ENCODE data around the gene UNK.
"Not testable (repeated sequence)": the region's sequence is repeated elsewhere in the genome, so short reads cannot be mapped to it uniquely, and the experiment has no call there.

The UNK gene

DNA sequence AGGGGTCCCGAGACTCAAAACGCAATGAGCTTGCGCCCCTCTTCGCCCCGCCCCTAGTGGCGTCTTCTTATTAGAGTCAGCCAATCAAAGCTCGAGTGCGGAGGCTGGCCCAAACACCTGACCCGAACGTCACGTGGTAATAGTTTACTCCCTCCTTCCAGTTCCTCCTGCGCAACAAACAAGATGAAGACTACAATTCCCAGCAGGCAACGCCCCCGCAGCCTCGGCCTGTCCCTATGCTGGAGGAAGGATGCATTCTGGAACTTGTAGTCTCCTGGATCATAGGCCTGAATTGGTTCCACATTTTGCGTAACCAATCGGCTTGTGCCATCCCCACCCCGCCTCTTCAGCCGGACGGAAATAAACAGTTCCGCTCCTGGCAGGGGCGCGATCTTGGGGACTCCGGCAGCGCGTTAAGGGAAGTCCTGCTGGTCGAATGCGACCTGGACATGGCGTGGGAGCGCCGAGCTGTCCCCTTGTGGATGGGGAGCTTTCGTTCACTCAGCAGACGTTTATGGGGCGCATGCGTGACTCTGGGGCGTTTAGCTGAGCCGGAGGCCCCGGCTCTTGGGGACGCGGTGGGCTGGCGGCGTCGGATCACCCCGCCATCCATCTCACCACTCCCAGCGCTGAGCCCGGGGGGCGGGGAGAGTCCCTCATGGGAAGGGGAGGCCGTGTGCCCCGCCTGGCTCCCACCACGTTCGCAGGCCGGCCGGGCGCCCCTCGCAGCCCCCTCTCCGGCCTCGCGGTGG is 70.9 kb downstream of the UNK start, which contains the start of gene WBP2:
Gene WBP2 (minus strand): TSS at position 26 of the 752 bp plus-strand sequence. CDS start 38 bp downstream, outside the sequence.
- TF ChIP-seq ZFP3 (CRISPR knock-in tag; IDR thresholded peaks at IDR 0.05) (peak; percentile 57; the same call in 1 of the 2 replicates), PPARA (CRISPR knock-in tag; IDR thresholded peaks at IDR 0.05; ENCODE audit: borderline replicate concordance) (no peak)
- peak; percentile 91 for ATAC-seq

DNA sequence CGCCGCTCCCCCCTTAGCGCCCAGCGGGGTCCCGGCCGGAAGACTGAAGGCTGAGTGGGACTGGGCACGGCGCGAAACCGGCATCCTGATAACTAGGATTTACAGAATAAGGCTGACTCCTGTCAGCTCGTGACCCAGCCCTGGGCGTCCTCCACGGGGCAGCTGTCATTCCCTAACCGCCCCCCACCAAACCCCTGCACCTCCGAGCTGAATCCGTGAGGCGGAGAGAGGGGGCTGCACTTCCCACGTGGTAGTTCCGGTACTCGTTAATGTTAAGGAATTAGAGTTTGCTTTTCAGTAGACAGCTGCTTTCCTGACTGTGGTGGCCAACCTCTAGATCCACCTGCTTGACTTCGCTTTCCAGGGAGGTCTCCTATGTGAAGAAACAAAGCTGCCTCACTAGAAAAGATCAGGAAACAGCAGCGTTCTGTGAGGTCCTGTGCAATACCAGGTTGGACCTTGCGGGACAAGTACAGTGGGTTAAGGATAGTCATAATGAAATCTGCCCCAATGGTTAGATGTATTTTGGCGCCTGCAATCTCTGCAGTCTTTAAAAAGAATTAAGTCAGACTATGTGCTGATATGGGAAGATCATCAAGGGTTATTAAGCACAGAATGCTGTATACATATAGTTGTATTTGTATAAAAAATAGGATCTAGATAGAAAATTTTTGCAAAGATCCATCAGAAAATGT is 71.6 kb downstream of the UNK start:
- ATAC-seq, result peak; percentile 31
- TF ChIP-seq GLIS3 (CRISPR knock-in tag; IDR thresholded peaks at IDR 0.05), result no peak
- no peak for TF ChIP-seq ARNTL (CRISPR knock-in tag; IDR thresholded peaks at IDR 0.05; ENCODE audit: borderline replicate concordance, low read depth)
- no peak for TF ChIP-seq ZFP3 (CRISPR knock-in tag; IDR thresholded peaks at IDR 0.05)
- TF ChIP-seq RARB (CRISPR knock-in tag; IDR thresholded peaks at IDR 0.05), result no peak

DNA sequence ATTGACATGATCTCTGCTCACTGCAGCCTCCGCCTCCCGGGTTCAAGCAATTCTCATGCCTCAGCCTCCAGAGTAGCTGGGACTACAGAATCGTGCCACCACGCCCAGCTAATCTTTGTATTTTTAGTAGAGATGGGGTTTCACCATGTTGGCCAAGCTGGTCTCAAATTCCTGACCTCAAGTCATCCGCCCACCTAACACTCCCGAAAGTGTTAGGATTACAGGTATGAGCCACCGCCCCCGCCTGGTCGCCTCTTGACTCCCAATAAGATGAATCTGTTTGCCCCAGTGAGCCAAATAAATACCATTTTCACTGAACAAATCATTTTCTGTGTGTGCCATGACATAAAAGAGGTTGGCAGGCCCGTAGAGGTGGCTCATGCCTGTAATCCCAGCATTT is 74.8 kb downstream of the UNK start:
- ATAC-seq, result not testable (repeated sequence)

DNA sequence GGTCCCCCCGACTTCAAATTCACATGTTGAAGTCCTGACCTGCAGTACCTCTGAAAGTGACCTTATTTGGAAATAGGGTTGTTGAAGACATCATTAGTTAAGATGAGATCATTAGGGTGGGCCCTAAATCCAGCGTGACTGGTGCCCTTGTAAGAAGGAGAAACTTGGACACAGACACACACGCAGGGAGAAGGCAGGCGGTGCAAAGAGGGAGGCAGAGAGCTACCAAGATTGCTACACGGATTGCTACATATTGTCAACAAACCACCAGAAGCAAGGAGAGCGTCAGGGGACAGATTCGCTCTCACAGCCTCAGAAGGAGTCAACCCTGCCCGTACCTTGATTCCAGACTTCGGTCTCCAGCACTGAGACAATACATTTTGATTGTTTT is 77.3 kb downstream of the UNK start:
- TF ChIP-seq, protein P1, sequence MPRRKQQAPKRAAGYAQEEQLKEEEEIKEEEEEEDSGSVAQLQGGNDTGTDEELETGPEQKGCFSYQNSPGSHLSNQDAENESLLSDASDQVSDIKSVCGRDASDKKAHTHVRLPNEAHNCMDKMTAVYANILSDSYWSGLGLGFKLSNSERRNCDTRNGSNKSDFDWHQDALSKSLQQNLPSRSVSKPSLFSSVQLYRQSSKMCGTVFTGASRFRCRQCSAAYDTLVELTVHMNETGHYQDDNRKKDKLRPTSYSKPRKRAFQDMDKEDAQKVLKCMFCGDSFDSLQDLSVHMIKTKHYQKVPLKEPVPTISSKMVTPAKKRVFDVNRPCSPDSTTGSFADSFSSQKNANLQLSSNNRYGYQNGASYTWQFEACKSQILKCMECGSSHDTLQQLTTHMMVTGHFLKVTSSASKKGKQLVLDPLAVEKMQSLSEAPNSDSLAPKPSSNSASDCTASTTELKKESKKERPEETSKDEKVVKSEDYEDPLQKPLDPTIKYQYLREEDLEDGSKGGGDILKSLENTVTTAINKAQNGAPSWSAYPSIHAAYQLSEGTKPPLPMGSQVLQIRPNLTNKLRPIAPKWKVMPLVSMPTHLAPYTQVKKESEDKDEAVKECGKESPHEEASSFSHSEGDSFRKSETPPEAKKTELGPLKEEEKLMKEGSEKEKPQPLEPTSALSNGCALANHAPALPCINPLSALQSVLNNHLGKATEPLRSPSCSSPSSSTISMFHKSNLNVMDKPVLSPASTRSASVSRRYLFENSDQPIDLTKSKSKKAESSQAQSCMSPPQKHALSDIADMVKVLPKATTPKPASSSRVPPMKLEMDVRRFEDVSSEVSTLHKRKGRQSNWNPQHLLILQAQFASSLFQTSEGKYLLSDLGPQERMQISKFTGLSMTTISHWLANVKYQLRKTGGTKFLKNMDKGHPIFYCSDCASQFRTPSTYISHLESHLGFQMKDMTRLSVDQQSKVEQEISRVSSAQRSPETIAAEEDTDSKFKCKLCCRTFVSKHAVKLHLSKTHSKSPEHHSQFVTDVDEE (CRISPR knock-in tag; IDR thresholded peaks at IDR 0.05), result no peak
- TF ChIP-seq GLIS3 (CRISPR knock-in tag; IDR thresholded peaks at IDR 0.05), result no peak
- TF ChIP-seq, protein P2, sequence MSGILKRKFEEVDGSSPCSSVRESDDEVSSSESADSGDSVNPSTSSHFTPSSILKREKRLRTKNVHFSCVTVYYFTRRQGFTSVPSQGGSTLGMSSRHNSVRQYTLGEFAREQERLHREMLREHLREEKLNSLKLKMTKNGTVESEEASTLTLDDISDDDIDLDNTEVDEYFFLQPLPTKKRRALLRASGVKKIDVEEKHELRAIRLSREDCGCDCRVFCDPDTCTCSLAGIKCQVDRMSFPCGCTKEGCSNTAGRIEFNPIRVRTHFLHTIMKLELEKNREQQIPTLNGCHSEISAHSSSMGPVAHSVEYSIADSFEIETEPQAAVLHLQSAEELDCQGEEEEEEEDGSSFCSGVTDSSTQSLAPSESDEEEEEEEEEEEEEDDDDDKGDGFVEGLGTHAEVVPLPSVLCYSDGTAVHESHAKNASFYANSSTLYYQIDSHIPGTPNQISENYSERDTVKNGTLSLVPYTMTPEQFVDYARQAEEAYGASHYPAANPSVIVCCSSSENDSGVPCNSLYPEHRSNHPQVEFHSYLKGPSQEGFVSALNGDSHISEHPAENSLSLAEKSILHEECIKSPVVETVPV (CRISPR knock-in tag; IDR thresholded peaks at IDR 0.05), result no peak
- no peak for TF ChIP-seq ZFP3 (CRISPR knock-in tag; IDR thresholded peaks at IDR 0.05)
- no peak for TF ChIP-seq BACH2 (CRISPR knock-in tag; IDR thresholded peaks at IDR 0.05; ENCODE audit: borderline replicate concordance)
- no peak for TF ChIP-seq ZNF70 (CRISPR knock-in tag; IDR thresholded peaks at IDR 0.05)
- no peak for TF ChIP-seq ZNF565 (CRISPR knock-in tag; conservative IDR thresholded peaks at IDR 0.05; ENCODE audit: low read depth)
- ATAC-seq, result no peak

DNA sequence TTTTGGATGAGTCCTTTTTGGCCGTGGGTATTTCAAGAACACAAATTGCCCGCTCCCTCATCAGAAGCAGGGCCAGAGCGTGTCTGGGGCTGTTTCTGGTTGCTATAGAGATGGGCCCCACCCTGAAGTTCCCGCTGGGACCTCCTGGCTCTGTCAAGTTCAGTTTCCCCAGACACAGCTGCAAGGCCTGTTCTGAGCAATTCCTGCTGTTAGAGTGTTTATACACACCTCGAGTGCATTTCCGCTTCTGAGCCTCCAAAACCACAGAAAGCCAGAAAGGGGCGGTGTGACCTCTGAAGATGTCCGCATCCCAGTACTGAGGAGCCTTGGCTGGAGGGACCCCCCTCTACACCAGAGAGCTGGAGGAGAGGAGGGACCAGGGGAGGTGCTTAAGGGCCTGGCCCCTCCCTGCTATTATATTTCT is 79.9 kb downstream of the UNK start:
- no peak; the same call in 2 of the 3 replicates for ATAC-seq
- TF ChIP-seq ZFP30 (CRISPR knock-in tag; IDR thresholded peaks at IDR 0.05) (no peak), OSR1 (CRISPR knock-in tag; IDR thresholded peaks at IDR 0.05) (no peak), ZFP3 (CRISPR knock-in tag; IDR thresholded peaks at IDR 0.05) (no peak), CSDC2 (CRISPR knock-in tag; IDR thresholded peaks at IDR 0.05) (no peak), PPARA (CRISPR knock-in tag; IDR thresholded peaks at IDR 0.05; ENCODE audit: borderline replicate concordance) (no peak), ESRRG (CRISPR knock-in tag; IDR thresholded peaks at IDR 0.05) (no peak), ZC3H10 (CRISPR knock-in tag; IDR thresholded peaks at IDR 0.05) (no peak), TOX (CRISPR knock-in tag; IDR thresholded peaks at IDR 0.05; ENCODE audit: borderline replicate concordance) (no peak), ZNF8 (CRISPR knock-in tag; IDR thresholded peaks at IDR 0.05) (no peak), ISL1 (CRISPR knock-in tag; IDR thresholded peaks at IDR 0.05) (no peak), GLIS3 (CRISPR knock-in tag; IDR thresholded peaks at IDR 0.05) (no peak)
- TF ChIP-seq, protein P2 (CRISPR knock-in tag; IDR thresholded peaks at IDR 0.05), result no peak
- TF ChIP-seq, protein P3, sequence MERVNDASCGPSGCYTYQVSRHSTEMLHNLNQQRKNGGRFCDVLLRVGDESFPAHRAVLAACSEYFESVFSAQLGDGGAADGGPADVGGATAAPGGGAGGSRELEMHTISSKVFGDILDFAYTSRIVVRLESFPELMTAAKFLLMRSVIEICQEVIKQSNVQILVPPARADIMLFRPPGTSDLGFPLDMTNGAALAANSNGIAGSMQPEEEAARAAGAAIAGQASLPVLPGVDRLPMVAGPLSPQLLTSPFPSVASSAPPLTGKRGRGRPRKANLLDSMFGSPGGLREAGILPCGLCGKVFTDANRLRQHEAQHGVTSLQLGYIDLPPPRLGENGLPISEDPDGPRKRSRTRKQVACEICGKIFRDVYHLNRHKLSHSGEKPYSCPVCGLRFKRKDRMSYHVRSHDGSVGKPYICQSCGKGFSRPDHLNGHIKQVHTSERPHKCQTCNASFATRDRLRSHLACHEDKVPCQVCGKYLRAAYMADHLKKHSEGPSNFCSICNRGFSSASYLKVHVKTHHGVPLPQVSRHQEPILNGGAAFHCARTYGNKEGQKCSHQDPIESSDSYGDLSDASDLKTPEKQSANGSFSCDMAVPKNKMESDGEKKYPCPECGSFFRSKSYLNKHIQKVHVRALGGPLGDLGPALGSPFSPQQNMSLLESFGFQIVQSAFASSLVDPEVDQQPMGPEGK (CRISPR knock-in tag; IDR thresholded peaks at IDR 0.05; ENCODE audit: borderline replicate concordance), result no peak
- TF ChIP-seq, protein P1 (CRISPR knock-in tag; IDR thresholded peaks at IDR 0.05), result no peak

DNA sequence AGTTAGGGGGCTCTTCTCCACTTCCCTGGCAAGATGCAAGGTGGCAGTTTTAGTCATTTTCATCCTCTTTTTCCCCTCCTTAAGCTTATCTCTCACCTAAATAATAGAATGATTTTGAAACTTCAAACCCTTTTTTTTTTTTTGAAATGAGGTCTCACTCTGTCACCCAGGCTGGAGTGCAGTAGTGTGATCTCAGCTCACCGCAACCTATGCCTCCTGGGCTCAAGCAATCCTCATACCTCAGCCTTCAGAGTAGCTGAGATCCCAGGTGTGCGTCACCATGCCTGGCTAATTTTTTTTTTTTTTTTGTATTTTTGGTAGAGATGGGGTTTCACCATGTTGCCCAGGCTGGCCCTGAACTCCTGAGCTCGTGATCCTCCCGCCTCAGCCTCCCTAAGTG is 80.3 kb downstream of the UNK start:
- ATAC-seq, result not testable (repeated sequence)

Data from SK-N-SH treated with all-trans-retinoic acid at 6 μM for 48 hours (cell line).